Thyroid gland (tissue), 4 donors: ENCODE measurements around the gene INO80. TPM values are rescaled to one million over a fixed set of nuclear protein-coding genes. Genes with fewer than 3 reads are reported as not detected.

Experiments
- DNase-seq, 2 donors: peaks; one replicate each; pipeline ENCODE4 v3.0.0-alpha.2; 2019
- H3K27ac ChIP-seq, 3 donors: fragments of 200-600 bp; sonication (generic); 1 replicate in 2 of 3; 2 replicates in 1 of 3; pipeline ENCODE4 v1.5.1; 2016 to 2019; ENCODE audit warnings: mild to moderate bottlenecking in 1 of 3, moderate library complexity in 1 of 3
- H3K27me3 ChIP-seq: fragments of 200-600 bp; sonication (generic); one replicate; pipeline ENCODE4 v1.5.1; 2019
- H3K36me3 ChIP-seq, 2 donors: fragments of 200-600 bp; sonication (generic); one replicate each; pipeline ENCODE4 v1.5.1; 2016 to 2019
- H3K4me1 ChIP-seq, 2 donors: fragments of 200-600 bp; sonication (generic); one replicate each; pipeline ENCODE4 v1.5.1; 2017 to 2019
- H3K4me3 ChIP-seq, 3 donors: fragments of 200-600 bp; sonication (generic); replicated peaks in 1 of 3; 1 replicate in 2 of 3; 2 replicates in 1 of 3; pipeline ENCODE4 v1.5.1; 2016; ENCODE audit warnings: mild to moderate bottlenecking in 1 of 3
- H3K9me3 ChIP-seq: fragments of 200-600 bp; sonication (generic); one replicate; pipeline ENCODE4 v1.5.1; 2017
- POLR2A ChIP-seq, 2 donors: fragments of 450-650 bp; IDR thresholded peaks; one replicate each; pipeline ENCODE4 v1.6.1; 2017; ENCODE audit warnings: antibody characterized with exemption in 2 of 2, mild to moderate bottlenecking in 2 of 2, moderate library complexity in 1 of 2
- WGBS, 2 donors: methylation state at CpG; one replicate each; pipeline ENCODE4 v1.1.5; 2017; 5-methylcytosine and 5-hydroxymethylcytosine counted together
- intact Hi-C: fragments of 100-400 bp; cut with DNase I; formaldehyde crosslinking; loops from one replicate; pipeline ENCODE4 v1.15.1; 2023
- total RNA-seq, 4 donors: library from RNA; depleted of rRNA; stranded (reverse); fragments of >200 nt; gene quantifications; one replicate each; pipeline ENCODE4 v1.2.3, GENCODE V29; 2016
- TF ChIP-seq, protein P1 (sequence below), 6 experiments: fragments of 200-600 bp in 3 of 6; fragments of 450-650 bp in 3 of 6; sonication (generic) in 3 of 6; IDR thresholded peaks; one replicate each; pipeline ENCODE4 v1.5.1; 2016 to 2019; ENCODE audit warnings: antibody characterized with exemption in 6 of 6, mild to moderate bottlenecking in 2 of 6, inconsistent platforms in 1 of 6, moderate library complexity in 1 of 6

The INO80 gene
- total RNA-seq, 4 donors from 2014 or later: 23.2 to 42.6 (median 36.4) TPM

DNA sequence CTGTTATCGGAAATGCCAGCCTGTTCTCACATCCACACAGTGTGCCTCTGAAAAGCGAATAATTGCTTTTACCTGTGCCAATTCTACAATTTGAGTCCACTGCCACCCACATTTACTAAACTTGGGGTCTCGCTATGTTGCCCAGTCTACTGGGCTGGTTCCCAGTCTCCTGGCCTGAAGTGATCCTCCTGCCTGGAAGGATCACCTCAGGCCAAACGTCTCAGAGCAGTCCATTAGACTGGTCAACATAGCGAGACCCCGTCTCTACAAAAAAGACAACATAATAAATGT is 827 bp upstream of the INO80 start:
- Histone ChIP-seq H3K27ac (peak overlapping the region; percentile 98 to 100 (median 99)), H3K27me3 (no peaks in the 10 kb centered on the region), H3K36me3 (no peaks in the 10 kb centered on the region), H3K4me1 (peaks cover 7 to 19% of the 10 kb centered on the region in 2 donors), H3K4me3 (peak overlapping the region in 2 of 3 donors; percentile 95 to 96), H3K9me3 (no peaks in the 10 kb centered on the region)
- 71 to 82% methylated on average over 6 of the region's 6 CpGs for WGBS, 2 donors
- intact Hi-C loops: no loop called here
- no peak for TF ChIP-seq POLR2A (IDR thresholded peaks at IDR 0.05)
- TF ChIP-seq, protein P1, sequence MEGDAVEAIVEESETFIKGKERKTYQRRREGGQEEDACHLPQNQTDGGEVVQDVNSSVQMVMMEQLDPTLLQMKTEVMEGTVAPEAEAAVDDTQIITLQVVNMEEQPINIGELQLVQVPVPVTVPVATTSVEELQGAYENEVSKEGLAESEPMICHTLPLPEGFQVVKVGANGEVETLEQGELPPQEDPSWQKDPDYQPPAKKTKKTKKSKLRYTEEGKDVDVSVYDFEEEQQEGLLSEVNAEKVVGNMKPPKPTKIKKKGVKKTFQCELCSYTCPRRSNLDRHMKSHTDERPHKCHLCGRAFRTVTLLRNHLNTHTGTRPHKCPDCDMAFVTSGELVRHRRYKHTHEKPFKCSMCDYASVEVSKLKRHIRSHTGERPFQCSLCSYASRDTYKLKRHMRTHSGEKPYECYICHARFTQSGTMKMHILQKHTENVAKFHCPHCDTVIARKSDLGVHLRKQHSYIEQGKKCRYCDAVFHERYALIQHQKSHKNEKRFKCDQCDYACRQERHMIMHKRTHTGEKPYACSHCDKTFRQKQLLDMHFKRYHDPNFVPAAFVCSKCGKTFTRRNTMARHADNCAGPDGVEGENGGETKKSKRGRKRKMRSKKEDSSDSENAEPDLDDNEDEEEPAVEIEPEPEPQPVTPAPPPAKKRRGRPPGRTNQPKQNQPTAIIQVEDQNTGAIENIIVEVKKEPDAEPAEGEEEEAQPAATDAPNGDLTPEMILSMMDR (IDR thresholded peaks at IDR 0.05): no peak
- DNase-seq: no peak

DNA sequence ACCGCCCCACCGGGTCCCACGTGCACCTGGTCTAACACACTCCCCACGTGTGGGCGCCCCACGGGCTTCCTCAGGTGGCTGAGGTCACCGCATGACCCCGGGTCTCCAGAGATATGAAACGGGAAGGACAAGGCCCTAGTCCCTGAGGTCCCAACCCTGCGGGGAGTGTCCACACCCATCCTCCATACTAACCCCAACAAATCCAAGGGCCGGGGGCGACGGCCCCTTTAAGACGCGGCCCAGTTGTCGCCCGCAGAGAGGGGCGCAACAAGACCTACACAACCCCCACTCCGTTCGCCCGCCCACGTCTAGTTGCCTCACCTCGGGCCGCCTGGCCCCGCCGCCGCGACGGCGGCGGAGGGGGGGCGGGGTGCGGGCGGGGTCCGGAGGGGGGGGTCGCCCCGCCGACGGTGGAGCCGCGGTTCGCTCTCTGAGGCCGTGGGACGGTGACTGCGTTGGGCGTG is 396 bp downstream of the INO80 start:
- Histone ChIP-seq H3K27me3 (no peaks in the 10 kb centered on the region), H3K27ac (peak overlapping the region; percentile 98 to 100 (median 99)), H3K9me3 (no peaks in the 10 kb centered on the region), H3K36me3 (no peaks in the 10 kb centered on the region), H3K4me3 (peak overlapping the region; percentile 92 to 96 (median 95)), H3K4me1 (peaks cover 7 to 19% of the 10 kb centered on the region in 2 donors)
- peak; percentile 58 to 67 for DNase-seq
- no peak for TF ChIP-seq POLR2A (IDR thresholded peaks at IDR 0.05)
- TF ChIP-seq, protein P1 (IDR thresholded peaks at IDR 0.05): no peak
- intact Hi-C loops: no loop called here
- 0% methylated on average over 6 to 11 of the region's 46 CpGs for WGBS, 2 donors

DNA sequence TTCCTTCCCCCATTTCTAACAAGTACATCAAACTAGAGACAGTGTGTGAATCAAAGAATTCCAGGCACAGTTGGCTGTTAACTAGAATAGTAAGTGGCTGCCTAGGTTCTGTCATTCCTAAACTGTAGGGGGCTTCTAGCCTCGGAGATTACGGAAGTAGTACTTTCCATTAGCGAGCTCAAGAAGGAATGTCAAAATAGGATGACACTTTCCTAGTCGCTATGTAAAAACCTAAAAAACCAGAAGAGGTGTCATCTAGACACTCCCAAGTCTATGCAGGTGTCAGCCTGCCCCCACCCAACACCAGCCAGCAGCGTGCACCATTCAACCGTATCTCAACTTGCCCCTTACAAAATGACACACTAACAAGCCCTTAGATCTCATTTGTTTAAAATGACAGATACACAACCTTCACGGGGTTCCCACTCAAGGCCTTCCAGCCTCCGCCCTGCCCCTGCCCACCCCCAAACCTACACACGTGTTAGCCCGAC is 874 bp downstream of the INO80 start:
- Histone ChIP-seq H3K9me3 (no peaks in the 10 kb centered on the region), H3K4me1 (peaks cover 7 to 19% of the 10 kb centered on the region in 2 donors), H3K4me3 (peak overlapping the region; percentile 92 to 96 (median 95)), H3K27me3 (no peaks in the 10 kb centered on the region), H3K36me3 (no peaks in the 10 kb centered on the region), H3K27ac (peak overlapping the region in 2 of 3 donors; percentile 98 to 99)
- DNase-seq: no peak
- WGBS, 2 donors: 1% methylated on average over 10 of the region's 10 CpGs
- intact Hi-C loops: no loop called here
- TF ChIP-seq, protein P1 (IDR thresholded peaks at IDR 0.05): peak in 1 of 6 experiments; percentile 1
- no peak for TF ChIP-seq POLR2A (IDR thresholded peaks at IDR 0.05)

DNA sequence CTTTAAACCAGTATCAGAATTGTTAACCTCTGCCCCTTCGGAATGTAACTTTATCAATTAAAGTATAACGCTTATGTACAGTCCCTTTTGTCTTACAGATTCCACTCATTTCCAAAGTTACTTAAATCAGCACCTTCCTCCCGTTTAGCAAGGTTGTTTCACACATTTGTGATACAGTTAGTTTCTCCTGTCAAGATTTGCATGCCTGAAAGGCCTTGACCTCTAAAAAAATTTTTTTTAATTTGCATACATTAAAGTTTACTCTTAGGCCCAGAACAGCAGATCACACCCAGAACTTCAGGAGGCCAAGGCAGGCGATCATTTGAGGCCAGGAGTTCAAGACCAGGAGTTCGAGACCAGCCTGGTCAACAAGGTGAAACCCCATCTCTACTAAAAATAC is 9.1 kb downstream of the INO80 start:
- Histone ChIP-seq H3K4me3 (no peak overlapping the region), H3K9me3 (no peaks in the 10 kb centered on the region), H3K4me1 (no peaks in the 10 kb centered on the region), H3K36me3 (no peaks in the 10 kb centered on the region), H3K27ac (no peak overlapping the region), H3K27me3 (no peaks in the 10 kb centered on the region)
- 92% methylated on average over 5 of the region's 5 CpGs for WGBS, 2 donors
- no peak for TF ChIP-seq POLR2A (IDR thresholded peaks at IDR 0.05)
- TF ChIP-seq, protein P1 (IDR thresholded peaks at IDR 0.05): no peak
- no peak for DNase-seq
- intact Hi-C loops: no loop called here

DNA sequence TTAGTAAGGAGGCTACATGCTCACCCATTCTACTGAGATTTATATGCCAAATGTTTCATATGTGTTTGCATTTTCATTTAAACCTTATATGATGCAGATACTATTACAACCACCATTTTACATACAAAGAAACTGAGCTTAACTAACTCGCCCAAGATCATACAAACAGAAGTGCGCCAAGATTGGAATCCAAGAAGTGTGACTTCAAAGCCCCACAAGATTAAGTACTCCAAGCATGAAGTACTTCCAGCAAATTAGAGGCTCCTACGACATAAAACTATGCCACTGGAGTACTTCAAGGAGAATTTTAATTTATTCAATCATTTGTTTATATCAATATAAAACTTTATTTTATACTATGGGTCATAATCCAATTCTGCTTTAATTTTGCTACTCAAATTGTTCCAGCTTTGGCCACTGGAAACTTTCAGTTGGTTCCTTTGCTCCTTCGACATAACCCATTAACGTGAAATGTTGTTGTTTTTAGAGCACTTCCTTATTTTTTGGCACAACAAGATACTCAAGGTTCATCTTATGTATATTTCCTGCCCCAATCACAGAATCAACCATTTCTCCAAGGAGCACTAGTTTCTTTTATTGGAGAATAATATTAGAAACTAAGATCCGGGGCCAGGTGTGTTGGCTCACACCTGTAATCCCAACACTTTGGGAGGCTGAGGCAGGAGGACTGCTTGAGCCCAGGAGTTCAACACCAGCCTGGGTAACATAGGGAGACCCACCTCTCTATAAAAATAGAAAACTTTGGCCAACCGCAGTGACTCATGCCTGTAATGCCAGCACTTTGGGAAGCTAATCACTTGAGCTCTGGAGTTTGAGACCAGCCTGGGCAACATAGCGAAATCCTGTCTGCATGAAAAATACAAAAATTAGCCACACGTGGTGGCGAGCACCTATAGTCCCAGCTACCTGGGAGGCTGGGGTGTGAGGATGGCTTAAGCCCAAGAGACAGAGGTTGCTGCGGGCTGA is 10.4 kb downstream of the INO80 start:
- Histone ChIP-seq H3K27ac (no peak overlapping the region), H3K4me3 (no peak overlapping the region), H3K27me3 (no peaks in the 10 kb centered on the region), H3K9me3 (no peaks in the 10 kb centered on the region), H3K36me3 (no peaks in the 10 kb centered on the region), H3K4me1 (no peaks in the 10 kb centered on the region)
- TF ChIP-seq POLR2A (IDR thresholded peaks at IDR 0.05): no peak
- TF ChIP-seq, protein P1 (IDR thresholded peaks at IDR 0.05): no peak
- no peak for DNase-seq
- intact Hi-C loops: no loop called here
- WGBS, 2 donors: 78 to 79% methylated on average over 11 of the region's 11 CpGs
